ENCODE results near the gene DSCAML1. TPM values are rescaled to one million over a fixed set of nuclear protein-coding genes. Genes with fewer than 3 reads are reported as not detected.

The DSCAML1 gene
- total and polyA plus RNA-seq, 10 of the 15 experiments (the other 5 are each of a cell fraction or from before 2014, with no cell fraction given), result 0.03 to 0.18 (median 0.06) TPM; not detected in 1

DNA sequence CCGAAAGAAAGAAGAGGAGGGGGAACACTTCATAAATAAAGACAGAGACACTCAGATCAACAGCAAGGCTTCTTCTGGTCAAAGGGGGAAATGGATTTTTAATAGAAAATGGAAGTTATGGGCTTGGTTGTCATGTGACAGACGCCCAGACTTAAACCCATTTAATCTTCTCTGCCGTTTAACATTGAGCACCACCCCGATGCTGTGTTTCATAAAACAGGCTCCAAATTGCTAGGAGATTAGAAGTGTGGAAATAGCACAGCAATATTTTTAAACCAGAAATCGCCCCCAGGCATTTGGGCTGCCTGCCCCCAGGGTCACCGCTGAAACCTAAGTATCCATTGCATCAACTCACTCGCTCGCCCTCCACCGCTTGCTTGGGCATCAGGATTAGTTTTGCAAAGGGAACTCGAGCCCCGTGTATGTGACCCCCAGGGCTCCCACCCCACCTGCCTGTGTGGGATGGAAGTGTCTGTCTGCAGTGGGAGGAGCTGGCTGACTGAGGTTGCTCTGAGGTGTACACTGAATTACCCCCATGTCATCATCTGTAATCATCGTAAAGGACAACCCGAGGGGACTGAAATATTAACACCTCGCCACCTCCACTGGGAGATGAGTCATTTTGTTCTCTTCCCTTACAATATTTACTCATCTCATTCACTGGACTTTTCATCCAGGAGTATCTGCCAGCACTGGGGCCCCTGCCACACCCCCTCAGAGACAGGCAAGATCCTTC lies 10.7 kb downstream of the DSCAML1 start:
- Histone ChIP-seq H3K27ac (ENCODE audit: control insufficient read depth, insufficient read depth) (no peak overlapping the region), H3K9me3 (replicated peaks; ENCODE audit: control insufficient read depth, insufficient read depth, low read length) (no peaks in the 10 kb centered on the region), H3K4me3 (no peak overlapping the region), H3K79me2 (ENCODE audit: control insufficient read depth, insufficient read depth, low read length) (no peaks in the 10 kb centered on the region), H3K4me1 (ENCODE audit: control insufficient read depth, insufficient read depth, low read length) (no peaks in the 10 kb centered on the region), H2AFZ (ENCODE audit: control insufficient read depth, low read depth, low read length) (no peak overlapping the region), H4K20me1 (ENCODE audit: control insufficient read depth, insufficient read depth) (no peaks in the 10 kb centered on the region), H3K27me3 (replicated peaks in 1 of 2; ENCODE audit: control insufficient read depth in 2 of 2, insufficient read depth in 2 of 2, low read length in 1 of 2) (peaks cover 11 to 15% of the 10 kb centered on the region in 2 experiments; a peak in 3 of 4 replicates), H3K9ac (ENCODE audit: control insufficient read depth, insufficient read depth, low read length) (no peak overlapping the region), H3K4me2 (ENCODE audit: control insufficient read depth, insufficient read depth) (no peak overlapping the region), H3K36me3 (ENCODE audit: control insufficient read depth in 2 of 2, insufficient read depth in 2 of 2, low read length in 1 of 2) (no peaks in the 10 kb centered on the region)
- no TSS peak for BruUV-seq (replicated peaks)
- no peak for TF ChIP-seq CREM (IDR thresholded peaks at IDR 0.05; ENCODE audit: low read depth)
- 0 out of 2 replicates have a peak, but pooled peaks have one; percentile 36 for TF ChIP-seq IKZF1 (conservative IDR thresholded peaks at IDR 0.05)
- 0 out of 2 replicates have a peak, but pooled peaks have one; percentile 26 for TF ChIP-seq DPF2 (IDR thresholded peaks at IDR 0.05)
- 21% methylated on average over 13 of the region's 14 CpGs for WGBS (ENCODE audit: insufficient coverage, insufficient replicate concordance, low lambda C conversion rate, missing lambda C conversion rate)
- ChIA-PET SMC1A (ENCODE audit: uncharacterized antibody, unreplicated experiment) (interaction anchor here (1.1 kb wide), 1 partner anchor 330 kb away, joined by 3 read pairs; no protein-coding TSS in a partner anchor), CTCF (interaction anchor here (0.6 to 1.7 kb wide), 2 partner anchors 21 to 321 kb away, joined by 3 to 5 read pairs; no protein-coding TSS in a partner anchor), POLR2A (no interaction called here), RAD21 (ENCODE audit: unreplicated experiment) (interaction anchor here (1.2 kb wide), 1 partner anchor 360 kb away, joined by 3 read pairs; no protein-coding TSS in a partner anchor)
- in situ Hi-C loops (cut with MboI), result no loop called here
- intact Hi-C loops (cut with micrococcal nuclease; ENCODE audit: unreplicated experiment), result no loop called here
- DNase-seq (ENCODE audit: low read depth, low spot score) (no peak), ATAC-seq (peak; percentile 32; the same call in 2 of the 3 replicates), FAIRE-seq (no peak)

DNA sequence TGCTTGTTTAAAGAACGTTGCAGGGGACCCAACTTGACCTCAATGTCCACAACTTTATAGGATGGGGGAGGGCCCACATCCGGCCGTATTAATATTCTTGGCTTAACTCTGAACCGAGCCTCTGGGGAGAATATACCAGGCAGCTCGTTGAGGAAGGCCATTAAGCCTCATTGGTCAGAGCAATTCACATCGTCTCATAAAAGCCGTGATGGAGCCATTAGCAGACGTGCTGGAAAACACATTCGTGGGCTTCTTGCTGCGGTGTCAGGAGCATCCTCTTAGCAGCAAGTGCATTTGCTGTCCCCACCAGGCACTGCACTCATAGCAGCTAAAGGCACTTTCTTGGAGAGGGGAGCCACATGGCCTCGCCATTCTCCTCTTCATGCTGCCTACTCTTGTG lies 14.9 kb downstream of the DSCAML1 start:
- peaks cover 11 to 13% of the 10 kb centered on the region in 2 experiments for H3K27me3 ChIP-seq (replicated peaks in 1 of 2; ENCODE audit: control insufficient read depth in 2 of 2, insufficient read depth in 2 of 2, low read length in 1 of 2)
- no peak overlapping the region for H3K27ac ChIP-seq (ENCODE audit: control insufficient read depth, insufficient read depth)

More for the DNA sequence above, 14.9 kb downstream of the DSCAML1 start:
- SMC1A ChIA-PET (ENCODE audit: uncharacterized antibody, unreplicated experiment), result no interaction called here
- no peaks in the 10 kb centered on the region for H3K9me3 ChIP-seq (replicated peaks; ENCODE audit: control insufficient read depth, insufficient read depth, low read length)
- ATAC-seq (no peak), FAIRE-seq (no peak), DNase-seq (ENCODE audit: low read depth, low spot score) (no peak)
- H3K4me3 ChIP-seq, result no peak overlapping the region
- no peak overlapping the region for H3K4me2 ChIP-seq (ENCODE audit: control insufficient read depth, insufficient read depth)
- no TSS peak for BruUV-seq (replicated peaks)
- H4K20me1 ChIP-seq (ENCODE audit: control insufficient read depth, insufficient read depth), result no peaks in the 10 kb centered on the region
- CTCF ChIA-PET, result no interaction called here
- 29% methylated on average over 11 of the region's 11 CpGs for WGBS (ENCODE audit: insufficient coverage, insufficient replicate concordance, low lambda C conversion rate, missing lambda C conversion rate)
- no peaks in the 10 kb centered on the region for H3K36me3 ChIP-seq (ENCODE audit: control insufficient read depth in 2 of 2, insufficient read depth in 2 of 2, low read length in 1 of 2)
- no peak overlapping the region for H3K9ac ChIP-seq (ENCODE audit: control insufficient read depth, insufficient read depth, low read length)
- in situ Hi-C loops (cut with MboI) (no loop called here), intact Hi-C loops (cut with micrococcal nuclease; ENCODE audit: unreplicated experiment) (no loop called here)
- POLR2A ChIA-PET, result no interaction called here
- TF ChIP-seq HDGF (IDR thresholded peaks at IDR 0.05), result no peak
- TF ChIP-seq JUNB (IDR thresholded peaks at IDR 0.05), result no peak
- TF ChIP-seq, protein P1, sequence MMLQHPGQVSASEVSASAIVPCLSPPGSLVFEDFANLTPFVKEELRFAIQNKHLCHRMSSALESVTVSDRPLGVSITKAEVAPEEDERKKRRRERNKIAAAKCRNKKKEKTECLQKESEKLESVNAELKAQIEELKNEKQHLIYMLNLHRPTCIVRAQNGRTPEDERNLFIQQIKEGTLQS (IDR thresholded peaks at IDR 0.05; ENCODE audit: borderline replicate concordance, extremely low read depth, low read depth, low read length), result no peak
- no peak for TF ChIP-seq EGR1 (IDR thresholded peaks at IDR 0.05; ENCODE audit: borderline replicate concordance in 1 of 2, low read depth in 2 of 2, low read length in 2 of 2)
- TF ChIP-seq MEF2A (IDR thresholded peaks at IDR 0.05; ENCODE audit: insufficient read depth, low read depth, low read length), result no peak
- TF ChIP-seq SRF (IDR thresholded peaks at IDR 0.05; ENCODE audit: low read depth in 2 of 2, low read length in 2 of 2), result no peak
- TF ChIP-seq CBX3 (IDR thresholded peaks at IDR 0.05; ENCODE audit: borderline replicate concordance, low read depth), result no peak
- no peak overlapping the region for H2AFZ ChIP-seq (ENCODE audit: control insufficient read depth, low read depth, low read length)
- H3K79me2 ChIP-seq (ENCODE audit: control insufficient read depth, insufficient read depth, low read length), result no peaks in the 10 kb centered on the region
- RAD21 ChIA-PET (ENCODE audit: unreplicated experiment), result interaction anchor here (1.3 kb wide), 1 partner anchor 36 kb away, joined by 3 read pairs; no protein-coding TSS in a partner anchor
- H3K4me1 ChIP-seq (ENCODE audit: control insufficient read depth, insufficient read depth, low read length), result no peaks in the 10 kb centered on the region

Data from GM12878 (cell line).